Measurements from ENCODE around the gene DUSP14. TPM values are rescaled to one million over a fixed set of nuclear protein-coding genes. Genes with fewer than 3 reads are reported as not detected.

Gene DUSP14
- total and polyA plus RNA-seq, 2 of the 8 experiments (the other 6 are each of a cell fraction or from before 2014, with no cell fraction given): 22.1 to 37.9 TPM

DNA sequence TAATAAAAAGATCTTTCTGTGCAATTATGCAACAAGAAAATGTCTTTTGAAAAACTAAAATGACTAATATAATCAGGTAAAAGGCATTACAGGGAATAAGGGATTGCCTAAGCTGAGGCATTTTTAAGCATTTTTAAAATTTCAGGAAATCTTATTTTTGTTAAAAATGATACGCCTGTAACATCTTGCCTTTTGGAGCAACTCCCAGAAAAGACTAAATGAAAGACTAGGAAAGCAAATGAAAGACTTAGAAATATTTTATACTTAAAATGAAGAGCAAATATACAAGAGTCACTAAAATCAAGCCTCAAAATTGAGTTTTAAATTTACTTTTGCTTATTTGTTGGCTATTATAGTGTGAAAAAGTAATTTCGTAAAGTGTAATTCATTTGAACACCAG lies 55.8 kb downstream of the DUSP14 start:
- Histone ChIP-seq H4K91ac (replicated peaks; ENCODE audit: insufficient read length, low read length) (no peak overlapping the region), H3K23ac (ENCODE audit: insufficient read length) (no peak overlapping the region), H2BK5ac (ENCODE audit: low read depth, low read length) (no peak overlapping the region), H2BK12ac (ENCODE audit: low read depth, low read length) (no peak overlapping the region), H3K27ac (ENCODE audit: low read depth, low read length) (no peak overlapping the region), H2BK15ac (ENCODE audit: low read length) (no peak overlapping the region), H2AFZ (ENCODE audit: low read length) (no peak overlapping the region), H3K18ac (ENCODE audit: extremely low read depth, low read length) (no peak overlapping the region), H4K5ac (ENCODE audit: insufficient read length, low read depth, low read length) (no peak overlapping the region), H3K14ac (ENCODE audit: insufficient read length) (no peak overlapping the region), H3K4me2 (ENCODE audit: insufficient read depth in 1 of 2, low read depth in 2 of 2, low read length in 2 of 2) (no peak overlapping the region), H3K36me3 (ENCODE audit: control insufficient read depth in 2 of 4, insufficient read depth in 4 of 4, low read length in 3 of 4) (peaks cover 0 to 10% (median 4%) of the 10 kb centered on the region in 4 experiments; a peak in 4 of 8 replicates), H3K56ac (replicated peaks; ENCODE audit: insufficient read length, low read depth, low read length) (no peak overlapping the region), H2BK20ac (ENCODE audit: low read length) (no peak overlapping the region), H4K8ac (ENCODE audit: extremely low read depth, insufficient read depth, low read length) (no peak overlapping the region), H3K23me2 (ENCODE audit: low read depth, low read length) (no peaks in the 10 kb centered on the region), H3K4me1 (replicated peaks in 1 of 4; ENCODE audit: control insufficient read depth in 3 of 4, insufficient read depth in 4 of 4, low read length in 3 of 4) (peaks cover 0 to 9% (median 2%) of the 10 kb centered on the region in 4 experiments; a peak in 3 of 7 replicates), H3K27me3 (replicated peaks in 1 of 4; ENCODE audit: control insufficient read depth in 3 of 4, extremely low read depth in 1 of 4, insufficient read depth in 3 of 4, low read length in 3 of 4) (no peaks in the 10 kb centered on the region), H2BK120ac (replicated peaks; ENCODE audit: low read depth, low read length) (no peak overlapping the region), H3K4ac (replicated peaks; ENCODE audit: insufficient read length, low read depth, low read length) (no peak overlapping the region), H3K4me3 (ENCODE audit: extremely low read depth in 1 of 4, insufficient read depth in 2 of 4, low read depth in 3 of 4, low read length in 4 of 4) (no peak overlapping the region), H3K9ac (replicated peaks in 1 of 4; ENCODE audit: extremely low read depth in 1 of 4, low read depth in 3 of 4, low read length in 3 of 4) (no peak overlapping the region), H2AK5ac (ENCODE audit: low read depth, low read length) (no peak overlapping the region), H3K79me1 (ENCODE audit: low read depth, low read length) (no peaks in the 10 kb centered on the region), H3K79me2 (ENCODE audit: control insufficient read depth in 1 of 2, insufficient read depth in 2 of 2, low read length in 2 of 2) (0 out of 4 replicates have a peak, but pooled peaks cover 0 to 5% of the 10 kb centered on the region in 2 experiments), H3K9me3 (ENCODE audit: insufficient read depth in 2 of 2, low read depth in 1 of 2, low read length in 1 of 2) (no peaks in the 10 kb centered on the region), H4K20me1 (replicated peaks in 1 of 2; ENCODE audit: control insufficient read depth in 1 of 2, insufficient read depth in 2 of 2, low read length in 2 of 2) (no peaks in the 10 kb centered on the region)
- DNase-seq (ENCODE audit: low read depth in 1 of 2, low spot score in 2 of 2) (no peak), FAIRE-seq (no peak)
- 95% methylated on average over 2 of the region's 2 CpGs; no CpG with 5 or more reads in 1 of the 2 experiments for WGBS, 2 experiments (ENCODE audit: extremely low coverage in 1 of 2, insufficient coverage in 1 of 2, insufficient read length in 1 of 2, insufficient replicate concordance in 2 of 2, low coverage in 1 of 2, low lambda C conversion rate in 2 of 2, missing lambda C conversion rate in 1 of 2)
- ChIA-PET CTCF (ENCODE audit: partially characterized antibody) (interaction anchor here (0.6 to 2.3 kb wide), 4 partner anchors 10 to 169 kb away, joined by 3 to 13 read pairs (median 4); no protein-coding TSS in a partner anchor), POLR2A (ENCODE audit: partially characterized antibody) (interaction anchor here (0.5 to 1.6 kb wide), 4 partner anchors 10 to 1932 kb away, joined by 3 to 4 read pairs (median 3); no protein-coding TSS in a partner anchor)
- TF ChIP-seq RFX5 (IDR thresholded peaks at IDR 0.05; ENCODE audit: borderline replicate concordance, low read depth, low read length) (no peak), CHD1 (IDR thresholded peaks at IDR 0.05; ENCODE audit: low read depth, low read length) (no peak), GABPA (IDR thresholded peaks at IDR 0.05; ENCODE audit: borderline replicate concordance, insufficient read depth, low read length) (no peak), HDAC6 (IDR thresholded peaks at IDR 0.05; ENCODE audit: low read depth, low read length) (no peak), FOSL1 (IDR thresholded peaks at IDR 0.05; ENCODE audit: insufficient read depth, low read depth, low read length) (no peak), EGR1 (IDR thresholded peaks at IDR 0.05; ENCODE audit: borderline replicate concordance, low read depth, low read length) (no peak), SIN3A (conservative IDR thresholded peaks at IDR 0.05 in 1 of 2, IDR thresholded peaks at IDR 0.05 in 1 of 2; ENCODE audit: low read depth in 1 of 2, low read length in 2 of 2) (no peak), SRF (IDR thresholded peaks at IDR 0.05; ENCODE audit: low read depth, low read length) (no peak), POLR2AphosphoS5 (IDR thresholded peaks at IDR 0.05; ENCODE audit: low read depth, low read length) (no peak), TBP (IDR thresholded peaks at IDR 0.05; ENCODE audit: low read depth, low read length) (no peak)
- TF ChIP-seq, protein P1, sequence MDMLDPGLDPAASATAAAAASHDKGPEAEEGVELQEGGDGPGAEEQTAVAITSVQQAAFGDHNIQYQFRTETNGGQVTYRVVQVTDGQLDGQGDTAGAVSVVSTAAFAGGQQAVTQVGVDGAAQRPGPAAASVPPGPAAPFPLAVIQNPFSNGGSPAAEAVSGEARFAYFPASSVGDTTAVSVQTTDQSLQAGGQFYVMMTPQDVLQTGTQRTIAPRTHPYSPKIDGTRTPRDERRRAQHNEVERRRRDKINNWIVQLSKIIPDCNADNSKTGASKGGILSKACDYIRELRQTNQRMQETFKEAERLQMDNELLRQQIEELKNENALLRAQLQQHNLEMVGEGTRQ (IDR thresholded peaks at IDR 0.05; ENCODE audit: low read length): no peak
